GM19328 (cell line): ENCODE measurements around the gene ZNF512.
"Not testable (repeated sequence)": the region's sequence is repeated elsewhere in the genome, so short reads cannot be mapped to it uniquely, and the experiment has no call there.

Source experiments
- ATAC-seq: cut with Tn5 transposase; IDR thresholded peaks from one replicate; pipeline ENCODE4 v1.9.1; 2021; ENCODE audit warnings: mild to moderate bottlenecking, moderate library complexity; ENCODE audit not compliant: unreplicated experiment

Gene ZNF512

GRCh38 chr2:27582129-27582694 is 630 bp upstream of the ZNF512 start:
- no peak for ATAC-seq

- peak; percentile 6 for ATAC-seq
Measured at GRCh38 chr2:27583390-27583915, 611 bp downstream of the ZNF512 start.

GRCh38 chr2:27584597-27584996 is 1.8 kb downstream of the ZNF512 start:
- no peak for ATAC-seq

- no peak for ATAC-seq
Measured at GRCh38 chr2:27587025-27587424, 4.2 kb downstream of the ZNF512 start.

- ATAC-seq = no peak
Measured at GRCh38 chr2:27588308-27588707, 5.5 kb downstream of the ZNF512 start.

GRCh38 chr2:27591745-27592144 is 8.9 kb downstream of the ZNF512 start:
- ATAC-seq = no peak

GRCh38 chr2:27593240-27593639 is 10.4 kb downstream of the ZNF512 start:
- no peak for ATAC-seq

GRCh38 chr2:27594020-27594703 is 11.3 kb downstream of the ZNF512 start:
- ATAC-seq = not testable (repeated sequence)

GRCh38 chr2:27595412-27595811 is 12.6 kb downstream of the ZNF512 start:
- not testable (repeated sequence) for ATAC-seq

GRCh38 chr2:27596627-27597026 is 13.8 kb downstream of the ZNF512 start:
- no peak for ATAC-seq

GRCh38 chr2:27606611-27607010 is 23.8 kb downstream of the ZNF512 start:
- ATAC-seq = no peak

GRCh38 chr2:27613985-27614384 is 31.1 kb downstream of the ZNF512 start:
- no peak for ATAC-seq

GRCh38 chr2:27615316-27615715 is 32.5 kb downstream of the ZNF512 start:
- ATAC-seq = no peak

GRCh38 chr2:27621524-27621923 is 38.7 kb downstream of the ZNF512 start:
- no peak for ATAC-seq

- ATAC-seq = no peak
Measured at GRCh38 chr2:27622921-27623384, 40.1 kb downstream of the ZNF512 start.

GRCh38 chr2:27624943-27625342 is 42.1 kb downstream of the ZNF512 start:
- ATAC-seq = no peak

- not testable (repeated sequence) for ATAC-seq
Measured at GRCh38 chr2:27626323-27626722, 43.5 kb downstream of the ZNF512 start.

- not testable (repeated sequence) for ATAC-seq
Measured at GRCh38 chr2:27626921-27627320, 44.1 kb downstream of the ZNF512 start.

- peak; percentile 23 for ATAC-seq
Measured at GRCh38 chr2:27627963-27628766, 45.3 kb downstream of the ZNF512 start.

- ATAC-seq = peak; percentile 92
Measured at GRCh38 chr2:27628767-27629709, 46.2 kb downstream of the ZNF512 start, which contains the start of the genes CCDC121 and GPN1. Gene CCDC121, minus strand, starts transcription at chr2:27629012. Its CDS starts 1,213 bp downstream, at chr2:27627799. Gene GPN1, plus strand, starts transcription at chr2:27629050. Its CDS starts 9 bp downstream, at chr2:27629059.
